Rectal smooth muscle tissue (tissue), 1 donor: ENCODE measurements around the gene CARNS1.

ENCODE experiments used
- H3K27ac ChIP-seq: one replicate; pipeline ENCODE4 v1.7.0; 2013; ENCODE audit warnings: low read depth, low read length, inconsistent platforms
- H3K27me3 ChIP-seq: one replicate; pipeline ENCODE4 v1.7.0; 2013; ENCODE audit warnings: low read length; ENCODE audit not compliant: control insufficient read depth, insufficient read depth
- H3K36me3 ChIP-seq: one replicate; pipeline ENCODE4 v1.7.0; 2013; ENCODE audit warnings: low read length; ENCODE audit not compliant: control insufficient read depth, insufficient read depth
- H3K4me1 ChIP-seq: one replicate; pipeline ENCODE4 v1.7.0; 2013; ENCODE audit warnings: low read length; ENCODE audit not compliant: control insufficient read depth, insufficient read depth
- H3K4me3 ChIP-seq: one replicate; pipeline ENCODE4 v1.7.0; 2013; ENCODE audit warnings: low read length
- H3K9ac ChIP-seq: one replicate; pipeline ENCODE4 v1.7.0; 2013; ENCODE audit warnings: low read length

Gene CARNS1

DNA sequence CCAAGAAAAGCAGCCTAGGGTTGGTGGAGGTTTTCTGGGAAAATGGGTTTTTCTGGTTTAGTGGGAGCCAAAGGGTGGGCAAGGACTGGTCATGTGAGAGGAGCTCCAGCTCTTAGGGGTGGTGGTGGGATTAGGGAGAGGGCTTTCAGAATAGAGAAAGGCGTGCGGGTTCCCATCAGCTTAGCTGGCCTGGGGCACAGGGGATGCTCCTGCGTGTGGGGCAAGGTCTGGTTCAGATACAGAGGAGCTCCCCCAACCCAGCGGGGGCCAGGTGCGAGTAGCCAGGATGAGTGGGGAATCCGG is 52.9 kb downstream of the CARNS1 start:
- H3K36me3 ChIP-seq: no peaks in the 10 kb centered on the region
- peak overlapping the region; percentile 84 for H3K27ac ChIP-seq
- peaks cover 9% of the 10 kb centered on the region for H3K4me1 ChIP-seq
- peak overlapping the region; percentile 82 for H3K4me3 ChIP-seq
- no peaks in the 10 kb centered on the region for H3K27me3 ChIP-seq
- H3K9ac ChIP-seq: peak overlapping the region; percentile 61

DNA sequence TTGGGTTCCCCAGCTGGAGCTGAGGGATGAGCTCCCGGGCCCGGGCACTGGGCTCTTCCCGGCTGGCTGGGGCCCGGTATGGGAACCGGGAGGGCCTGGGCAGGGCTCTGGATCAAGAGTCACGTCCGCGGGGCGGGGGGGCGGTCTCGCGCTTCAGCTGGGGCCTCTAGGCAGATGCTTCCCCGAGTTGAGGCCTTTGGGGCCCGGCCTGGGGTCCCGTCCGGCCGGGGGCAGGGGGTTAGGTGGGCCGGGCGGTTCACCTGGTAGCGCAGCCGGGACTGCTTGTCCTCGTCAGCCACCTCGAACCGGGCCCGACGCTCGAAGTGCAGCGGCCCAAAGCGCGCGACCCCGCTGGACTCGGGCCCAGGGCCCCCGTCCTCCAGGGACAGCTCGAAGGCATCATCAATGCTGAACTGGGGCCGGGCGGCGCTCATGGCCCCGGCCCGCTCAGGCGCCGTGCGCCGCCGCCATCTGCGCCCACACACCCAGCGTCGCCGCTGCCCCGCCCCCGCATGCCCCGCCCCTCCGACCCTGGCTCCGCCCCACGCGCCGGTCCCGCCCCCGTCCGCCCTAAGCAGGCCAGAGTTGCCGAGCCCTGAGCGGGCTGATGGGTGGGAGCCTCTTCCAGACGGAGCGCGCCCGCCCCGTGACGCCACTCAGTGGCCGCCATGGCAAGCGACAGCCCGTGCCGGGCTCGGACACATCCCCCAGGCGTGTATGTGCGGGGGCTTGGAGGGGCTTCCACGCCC is 53.5 kb downstream of the CARNS1 start, which contains the start of gene TMEM134:
TSS of gene TMEM134 (minus strand) at position 493 of the 749 bp plus-strand sequence. CDS start at position 434, 59 bp downstream.
- Histone ChIP-seq H3K27ac (peak within 1 kb of the TSS; percentile 84), H3K4me3 (peak within 1 kb of the TSS; percentile 82), H3K4me1 (peaks cover 8% of the 10 kb centered on the region), H3K27me3 (no peaks in the 10 kb centered on the region), H3K36me3 (no peaks in the 10 kb centered on the region), H3K9ac (peak within 1 kb of the TSS; percentile 61)

- H3K27ac ChIP-seq: peak overlapping the region; percentile 80
- peaks cover 6% of the 10 kb centered on the region for H3K4me1 ChIP-seq
- H3K4me3 ChIP-seq: peak overlapping the region; percentile 62
- H3K36me3 ChIP-seq: no peaks in the 10 kb centered on the region
- peak overlapping the region; percentile 39 for H3K9ac ChIP-seq
- H3K27me3 ChIP-seq: no peaks in the 10 kb centered on the region
These were observed 54.0 kb downstream of the CARNS1 start for GRCh38 chr11:67469508-67469811.

DNA sequence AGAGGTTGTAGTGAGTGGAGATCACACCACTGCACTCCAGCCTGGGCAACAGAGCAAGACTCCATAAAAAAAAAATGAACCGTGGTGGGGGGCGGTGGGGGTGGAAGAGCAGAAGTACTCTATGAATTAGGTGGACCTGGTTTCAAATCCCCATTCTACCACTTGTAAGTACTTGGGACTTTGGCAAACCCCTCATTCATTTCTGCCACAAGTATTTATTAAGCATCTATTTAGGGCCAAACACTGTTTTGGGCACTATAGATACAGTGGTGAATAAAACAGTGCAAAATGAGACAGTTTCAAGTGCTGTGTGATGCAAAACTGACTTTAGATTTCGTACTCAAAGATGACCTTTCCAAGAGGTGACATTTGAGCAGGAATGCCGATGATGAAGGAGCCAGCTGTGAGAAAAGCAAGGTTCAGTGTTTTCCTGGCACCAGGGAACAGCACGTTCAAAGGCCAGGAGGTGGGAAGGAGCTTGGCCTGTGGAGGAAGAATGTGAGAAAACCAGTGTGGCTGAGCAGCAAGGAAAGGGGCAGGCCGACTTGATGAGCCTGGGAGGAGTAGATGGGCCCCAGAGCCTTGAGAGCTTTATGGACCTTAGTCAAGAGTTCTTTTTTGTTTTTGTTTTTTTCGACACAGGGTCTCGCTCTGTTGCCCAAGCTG is 55.0 kb downstream of the CARNS1 start:
- Histone ChIP-seq H3K27ac (no peak overlapping the region), H3K4me3 (no peak overlapping the region), H3K36me3 (no peaks in the 10 kb centered on the region), H3K27me3 (no peaks in the 10 kb centered on the region), H3K9ac (no peak overlapping the region), H3K4me1 (peaks cover 6% of the 10 kb centered on the region)

DNA sequence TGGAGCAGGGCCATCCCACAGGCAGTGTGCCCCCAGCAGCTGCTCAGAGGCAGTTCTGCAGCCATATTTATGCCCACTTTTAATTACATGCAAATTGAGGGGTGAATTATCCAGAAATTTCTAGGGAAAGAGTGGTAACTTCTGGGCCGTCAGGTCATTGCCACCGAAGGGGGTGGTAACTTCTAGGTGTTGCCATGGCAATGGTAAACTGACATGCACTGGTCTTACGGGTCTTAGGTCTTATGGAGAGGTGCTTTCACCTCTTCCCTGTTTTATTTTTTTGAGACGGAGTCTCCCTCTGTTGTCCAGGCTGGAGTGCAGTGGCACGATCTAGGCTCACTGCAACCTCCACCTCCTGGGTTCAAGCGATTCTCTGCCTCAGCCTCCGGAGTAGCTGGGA is 57.4 kb downstream of the CARNS1 start:
- Histone ChIP-seq H3K36me3 (no peaks in the 10 kb centered on the region), H3K9ac (no peak overlapping the region), H3K27me3 (no peaks in the 10 kb centered on the region), H3K4me1 (peaks cover 6% of the 10 kb centered on the region), H3K27ac (no peak overlapping the region), H3K4me3 (no peak overlapping the region)
